HG03060 (cell line): ENCODE measurements around the gene CNTNAP4.

Experiments used
- ATAC-seq: cut with Tn5 transposase; IDR thresholded peaks from one replicate; pipeline ENCODE4 v1.9.1; 2021; ENCODE audit warnings: low read depth, moderate number of reproducible peaks; ENCODE audit not compliant: unreplicated experiment

CNTNAP4 gene

DNA sequence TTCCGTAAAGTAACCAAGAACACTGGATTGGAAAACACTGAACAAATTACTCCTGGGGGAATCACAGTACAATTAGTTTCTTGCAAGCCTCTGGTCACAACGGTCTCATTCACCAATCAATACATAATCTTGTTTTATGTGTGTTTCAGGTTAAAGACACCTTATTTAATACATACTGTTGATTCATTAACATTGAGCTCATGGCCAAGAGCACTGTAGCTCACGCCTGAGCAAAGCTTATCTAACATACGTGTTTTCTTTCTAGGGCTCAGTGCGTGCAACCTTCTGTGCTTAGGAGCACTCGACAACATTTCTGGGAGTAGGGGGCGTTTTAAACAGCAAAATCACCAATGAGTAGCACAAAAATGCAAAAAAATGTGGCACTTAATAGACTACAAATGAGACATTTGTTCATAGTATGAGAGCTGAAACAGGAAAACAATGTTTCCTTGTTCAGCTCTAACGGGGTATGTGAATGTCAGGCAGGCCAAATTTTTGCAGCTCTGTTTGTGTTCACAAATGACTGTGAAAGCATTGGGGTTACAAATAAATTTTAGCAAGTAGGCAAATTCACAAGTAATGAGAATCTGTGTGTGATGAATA is 206.2 kb downstream of the CNTNAP4 start:
- ATAC-seq: no peak

- ATAC-seq: no peak
Measured at GRCh38 chr16:76484020-76484419, 206.8 kb downstream of the CNTNAP4 start.

DNA sequence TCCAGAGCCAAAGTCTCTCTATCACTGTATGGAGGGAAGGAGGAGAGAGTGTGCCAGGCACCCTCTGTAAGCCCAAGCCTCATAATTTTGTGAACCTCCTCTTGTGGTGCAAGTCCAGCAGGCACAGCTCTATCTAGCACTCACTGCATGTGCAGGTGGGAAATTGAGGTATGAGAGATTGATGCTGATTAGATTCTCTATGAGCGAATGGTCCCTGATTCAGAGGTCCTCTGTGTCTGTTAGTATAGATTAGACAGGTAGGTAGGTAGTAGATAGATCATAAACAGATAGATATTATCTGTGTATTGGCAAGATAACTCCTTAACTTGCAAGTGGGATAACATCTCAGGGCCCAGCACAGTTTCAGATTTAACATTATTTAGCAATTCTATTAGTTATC is 209.5 kb downstream of the CNTNAP4 start:
- no peak for ATAC-seq

GRCh38 chr16:76487411-76488064 is 210.3 kb downstream of the CNTNAP4 start:
- no peak for ATAC-seq

DNA sequence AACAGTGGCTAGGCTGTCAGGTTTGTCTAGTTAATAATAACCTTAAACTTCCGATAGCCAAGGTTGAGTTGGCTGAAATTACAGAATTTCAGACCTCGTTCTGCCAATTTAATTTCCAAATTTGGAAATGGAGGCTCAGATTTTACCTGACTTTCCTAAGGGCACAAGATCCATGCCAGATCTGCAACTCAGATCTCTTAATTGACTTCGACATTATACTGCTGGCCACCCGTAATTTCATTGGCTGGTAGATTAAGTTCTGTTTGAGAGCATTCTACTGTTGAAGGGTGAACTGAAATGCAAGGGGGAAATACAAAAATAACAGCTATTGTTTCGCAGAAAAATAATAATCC is 210.8 kb downstream of the CNTNAP4 start:
- no peak for ATAC-seq

DNA sequence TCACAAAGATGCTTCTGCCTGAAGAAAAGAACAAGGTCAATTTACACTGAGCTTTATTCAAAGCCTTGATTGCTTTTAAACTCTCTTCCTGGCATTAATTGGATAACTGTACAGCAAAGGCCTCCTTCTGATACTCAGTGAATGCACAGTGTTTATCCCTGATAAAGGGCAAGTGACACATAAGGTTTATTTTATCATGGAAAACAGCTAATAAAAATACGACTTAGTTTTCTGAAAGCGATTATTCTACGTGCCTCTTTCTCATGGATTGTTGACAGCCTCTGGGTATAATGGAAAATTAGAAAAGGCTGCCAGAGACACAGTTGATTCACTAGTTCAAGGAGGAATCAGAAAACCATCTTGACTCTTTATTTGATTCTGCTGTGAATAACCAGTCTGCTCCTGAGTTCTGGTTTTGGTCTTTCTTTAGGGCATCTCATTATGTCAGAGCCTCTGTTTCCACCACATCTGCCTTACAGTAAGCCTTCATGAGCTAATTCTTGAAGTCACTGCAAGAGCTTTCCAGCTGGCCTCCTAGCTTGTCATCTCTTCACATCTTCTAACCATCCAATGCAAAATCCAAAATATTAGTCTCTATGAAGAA is 212.9 kb downstream of the CNTNAP4 start:
- ATAC-seq: no peak

DNA sequence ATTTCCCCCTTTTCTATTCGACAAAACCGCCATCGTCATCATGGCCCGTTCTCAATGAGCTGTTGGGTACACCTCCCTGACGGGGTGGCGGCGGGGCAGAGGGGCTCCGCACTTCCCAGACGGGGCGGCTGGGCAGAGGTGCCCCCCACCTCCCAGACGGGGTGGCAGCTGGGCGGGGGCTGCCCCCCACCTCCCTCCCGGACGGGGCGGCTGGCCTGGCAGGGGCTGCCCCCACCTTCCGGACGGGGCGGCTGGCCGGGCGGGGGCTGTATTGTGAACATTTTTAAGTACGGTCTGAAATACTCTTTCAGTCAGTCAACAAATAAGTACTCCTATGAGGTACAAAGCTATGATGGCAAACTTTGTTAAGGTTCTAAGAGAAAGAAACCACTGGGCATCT is 222.8 kb downstream of the CNTNAP4 start:
- no peak for ATAC-seq

GRCh38 chr16:76502063-76502462 is 224.9 kb downstream of the CNTNAP4 start:
- ATAC-seq: no peak

DNA sequence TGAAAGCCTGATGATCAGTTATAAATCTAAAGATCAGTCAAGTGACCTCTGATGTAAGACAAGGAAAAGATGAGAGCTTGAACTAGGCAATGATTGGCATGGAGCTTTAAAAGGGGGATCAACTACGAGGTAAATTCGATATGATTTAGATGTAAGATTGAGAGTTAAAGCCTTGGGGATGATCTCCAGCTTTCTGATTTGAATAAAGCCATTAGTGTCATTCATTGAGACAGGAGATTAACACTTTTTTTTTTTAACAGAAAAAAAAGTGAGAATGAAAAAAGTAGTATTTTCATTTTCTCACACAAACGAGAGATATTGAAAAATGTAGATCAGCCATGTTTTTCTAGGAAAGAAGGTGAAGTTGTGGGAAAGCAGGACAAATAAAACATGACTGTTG is 225.4 kb downstream of the CNTNAP4 start:
- ATAC-seq: no peak

DNA sequence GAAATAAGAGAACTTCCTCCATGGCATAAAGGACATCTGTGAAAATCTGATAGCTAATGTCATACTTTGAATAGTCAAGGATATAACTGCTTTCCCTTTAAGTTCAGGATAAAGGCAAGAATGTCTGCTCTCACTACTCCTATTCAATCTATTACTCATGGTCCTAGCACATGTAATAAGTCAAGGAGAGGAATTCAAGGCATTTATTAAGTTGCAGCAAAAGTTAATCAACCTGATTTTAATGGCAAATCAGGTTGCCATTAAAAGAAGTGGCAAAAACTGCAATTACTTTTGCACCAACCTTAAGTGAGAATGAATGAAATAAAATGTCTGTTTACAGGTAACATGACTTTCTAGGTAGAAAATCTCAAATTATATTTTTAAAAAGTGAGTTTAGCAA is 225.9 kb downstream of the CNTNAP4 start:
- no peak for ATAC-seq

GRCh38 chr16:76511203-76511602 is 234.0 kb downstream of the CNTNAP4 start:
- ATAC-seq: no peak

DNA sequence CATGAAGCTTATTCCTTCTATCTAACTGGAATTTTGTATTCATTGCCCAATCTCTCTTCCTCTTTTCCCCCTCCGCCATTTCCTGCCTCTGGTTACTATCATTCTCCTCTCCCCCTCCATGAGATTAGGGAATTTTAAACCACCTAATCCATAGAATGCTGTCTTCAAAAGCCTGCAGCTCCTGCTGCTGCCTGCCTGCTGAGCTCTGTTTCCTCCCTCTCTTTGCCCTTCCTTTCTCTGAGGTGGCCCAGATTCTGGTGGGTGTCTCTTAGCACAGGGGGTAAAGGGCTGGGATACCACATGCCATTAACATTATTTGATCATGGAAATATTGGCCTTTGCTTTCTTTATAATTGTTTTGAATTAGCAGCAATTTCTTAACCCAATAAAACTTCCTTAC is 241.6 kb downstream of the CNTNAP4 start:
- ATAC-seq: no peak

GRCh38 chr16:76524356-76524755 is 247.2 kb downstream of the CNTNAP4 start:
- no peak for ATAC-seq

DNA sequence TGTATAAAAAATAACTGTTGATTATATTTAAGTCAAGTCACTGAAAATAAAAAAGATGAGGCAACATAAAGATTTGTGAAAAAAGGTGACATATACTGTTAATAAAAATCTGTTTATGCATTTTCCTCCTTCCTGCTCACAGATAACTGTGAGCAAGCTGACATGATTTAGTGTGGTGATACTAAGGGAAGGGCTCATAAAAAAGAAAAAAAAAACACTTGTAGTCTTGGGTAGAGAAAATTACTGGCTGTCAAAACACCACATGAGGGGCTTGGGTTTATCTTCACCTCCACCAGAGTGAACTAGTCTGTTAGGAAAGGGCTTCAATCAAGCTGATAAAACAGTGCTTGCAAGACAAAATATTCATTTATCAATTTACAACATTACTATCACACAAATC is 247.6 kb downstream of the CNTNAP4 start:
- ATAC-seq: no peak

DNA sequence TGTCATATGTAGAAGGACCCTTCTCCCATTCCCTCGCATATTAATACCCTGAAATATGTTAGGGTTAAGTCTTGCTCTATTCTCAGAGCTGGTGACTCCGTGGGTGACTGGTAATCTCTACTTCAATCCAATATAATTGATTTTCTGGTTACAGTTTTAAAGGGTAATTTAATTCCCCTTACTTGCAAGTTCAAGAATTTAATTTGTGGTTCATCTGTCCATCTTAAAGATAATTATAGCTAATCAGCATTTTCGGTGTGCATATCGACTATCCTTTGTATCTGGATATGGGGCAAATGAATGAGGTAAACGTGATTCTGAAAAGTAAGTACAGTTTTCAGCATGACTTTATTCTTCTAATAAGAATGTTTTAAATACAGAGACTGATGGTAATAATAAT is 250.0 kb downstream of the CNTNAP4 start:
- ATAC-seq: no peak

- ATAC-seq: no peak
Measured at GRCh38 chr16:76529120-76529519, 251.9 kb downstream of the CNTNAP4 start.

- no peak for ATAC-seq
Measured at GRCh38 chr16:76531236-76531635, 254.0 kb downstream of the CNTNAP4 start.

GRCh38 chr16:76532188-76532973 is 255.2 kb downstream of the CNTNAP4 start:
- ATAC-seq: no peak

DNA sequence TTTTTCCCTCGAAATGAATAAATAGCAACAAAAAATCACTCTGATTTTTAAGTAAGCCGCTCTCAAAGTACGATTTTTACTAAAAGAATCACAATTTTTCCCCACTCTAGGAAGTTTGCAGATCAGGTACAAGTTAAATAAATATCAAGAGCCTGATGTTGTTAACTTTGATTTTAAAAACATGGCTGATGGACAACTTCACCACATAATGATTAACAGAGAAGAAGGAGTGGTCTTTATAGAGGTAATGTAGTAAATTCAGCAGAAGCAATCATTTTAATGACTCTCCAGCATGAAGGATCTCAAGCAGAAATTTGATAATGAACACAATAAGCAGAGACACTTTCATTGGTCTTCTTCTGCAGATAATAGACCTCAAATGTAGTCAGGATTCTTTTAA is 262.4 kb downstream of the CNTNAP4 start:
- no peak for ATAC-seq

DNA sequence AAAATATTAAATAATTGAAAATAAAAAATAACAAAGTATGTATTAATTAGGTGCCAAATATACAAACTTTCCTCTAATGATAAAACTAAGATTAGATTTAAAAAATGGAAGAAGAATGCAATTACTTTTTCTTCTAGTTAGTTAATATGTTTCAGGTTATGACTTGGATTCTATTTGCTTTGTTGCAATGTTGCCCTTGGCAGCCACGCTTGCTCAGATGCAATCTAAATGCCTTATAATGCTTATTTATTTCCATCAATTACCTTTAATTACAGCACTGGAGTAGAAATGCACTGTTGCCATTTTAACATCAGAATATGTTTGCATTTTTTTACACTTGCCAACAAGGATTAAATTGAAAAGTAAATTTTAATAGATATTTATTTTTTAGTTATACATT is 263.9 kb downstream of the CNTNAP4 start:
- no peak for ATAC-seq

DNA sequence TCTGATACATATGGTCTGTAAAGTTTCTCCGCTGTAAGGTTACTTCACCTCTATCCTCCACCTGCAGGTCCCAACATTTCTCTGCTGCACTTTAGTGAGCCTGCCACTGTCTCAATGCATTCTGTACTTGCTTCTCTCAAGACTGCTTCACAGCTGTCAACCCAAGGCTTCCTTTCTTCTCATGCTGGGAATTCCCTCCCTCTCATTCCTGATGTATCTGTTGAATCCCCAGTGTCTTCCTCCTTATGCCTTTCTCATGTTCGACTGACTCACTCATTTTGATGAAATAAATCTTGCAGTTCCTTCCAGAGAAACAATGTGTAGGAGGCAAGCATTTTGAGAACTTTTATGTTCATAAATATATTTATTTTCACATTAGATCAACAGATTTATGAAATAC is 288.3 kb downstream of the CNTNAP4 start:
- ATAC-seq: no peak

DNA sequence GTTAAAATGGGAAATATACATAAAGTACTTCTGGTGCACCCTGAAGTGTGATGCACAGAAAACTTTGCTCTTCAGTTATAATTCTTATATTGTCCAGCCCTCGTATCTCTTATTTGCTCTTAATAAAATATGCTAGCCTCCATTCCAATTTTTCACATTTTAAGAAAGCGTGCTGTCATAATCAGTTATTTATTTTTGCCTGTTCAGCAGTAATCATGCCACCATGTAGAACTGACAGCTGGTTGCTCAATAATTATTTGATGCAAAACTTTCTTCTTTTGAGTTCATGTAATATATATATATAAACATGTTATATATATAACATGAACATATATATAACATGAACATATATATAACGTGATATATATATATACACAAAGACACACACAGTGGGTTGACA is 294.6 kb downstream of the CNTNAP4 start:
- no peak for ATAC-seq
